GM18870 (cell line): ENCODE results near the gene WDR89.
"Not testable (repeated sequence)": the region's sequence is repeated elsewhere in the genome, so short reads cannot be mapped to it uniquely, and the experiment has no call there.

ENCODE experiments used
- ATAC-seq: cut with Tn5 transposase; IDR thresholded peaks from one replicate; pipeline ENCODE4 v1.9.1; 2021; ENCODE audit warnings: moderate library complexity; ENCODE audit not compliant: unreplicated experiment

Gene WDR89

GRCh38 chr14:63598807-63599206 is 42.9 kb downstream of the WDR89 start:
- ATAC-seq = no peak

DNA sequence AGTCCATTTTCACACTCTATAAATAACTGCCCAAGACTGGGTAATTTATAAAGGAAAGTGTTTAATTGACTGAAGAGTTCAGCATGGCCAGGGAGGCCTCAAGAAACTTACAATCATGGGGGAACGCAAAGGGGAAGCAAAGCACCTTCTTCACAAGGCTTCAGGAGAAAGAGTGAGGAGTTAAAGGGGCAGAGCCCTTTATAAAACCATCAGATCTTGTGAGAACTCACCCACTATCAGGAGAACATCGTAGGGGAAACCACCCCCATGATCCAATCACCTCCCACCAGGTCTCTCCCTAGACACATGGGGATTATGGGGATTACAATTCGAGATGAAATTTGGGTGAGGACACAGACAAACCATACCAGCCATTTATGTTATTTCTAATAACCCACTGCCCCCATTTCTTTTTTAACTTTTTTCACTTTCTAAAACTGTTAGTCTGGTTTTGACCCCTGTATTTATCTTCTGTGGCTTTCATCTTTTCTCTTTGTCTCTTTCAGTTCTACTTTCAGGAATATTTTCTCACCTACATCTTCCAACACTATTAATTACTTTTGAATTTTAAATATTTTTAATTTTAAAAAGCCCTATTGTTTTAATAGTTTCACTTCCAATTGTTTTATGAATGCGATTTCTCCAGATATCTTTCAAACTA is 44.5 kb downstream of the WDR89 start:
- ATAC-seq = no peak

DNA sequence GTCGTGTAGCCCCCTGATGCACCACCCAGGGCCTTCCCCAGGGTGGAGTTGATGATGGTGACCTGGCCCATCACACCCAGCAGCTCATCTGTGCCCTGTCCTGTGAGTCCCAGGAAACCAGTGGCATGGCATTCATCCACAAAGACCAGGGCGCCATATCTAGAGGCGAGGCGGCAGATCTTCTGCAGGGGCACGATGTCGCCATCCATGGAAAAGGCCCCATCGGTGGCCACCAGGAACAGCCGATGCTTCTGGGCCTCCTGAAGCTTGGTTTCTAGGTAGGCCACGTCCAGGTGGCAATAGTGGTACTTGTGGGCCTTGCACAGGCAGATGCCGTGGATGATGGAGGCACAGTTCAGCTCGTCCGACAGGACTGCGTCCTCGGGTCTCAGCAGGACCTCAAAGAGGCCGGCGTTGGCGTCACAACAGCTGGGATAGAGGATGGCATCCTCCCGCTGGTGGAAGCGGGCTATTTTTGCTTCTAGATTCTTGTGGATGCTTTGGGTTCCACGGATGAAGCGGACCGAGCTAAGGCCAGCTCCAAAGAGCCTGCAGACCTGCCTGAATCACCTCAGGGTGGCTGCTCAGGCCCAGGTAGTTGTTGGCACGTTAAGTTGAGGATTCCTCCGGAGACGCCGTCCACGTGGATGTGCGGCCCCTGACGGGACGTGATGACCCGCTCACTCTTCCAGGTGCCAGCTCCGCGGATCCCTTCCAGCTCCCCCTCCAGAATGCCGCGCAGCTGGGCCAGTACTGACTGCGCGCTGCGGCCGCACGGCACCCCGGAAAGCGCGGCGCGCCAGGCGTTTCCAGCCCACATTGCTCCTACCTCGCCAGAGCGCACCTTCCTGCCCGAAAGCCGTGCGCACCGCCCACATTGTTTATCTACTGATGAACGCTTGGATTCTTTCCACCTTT is 47.0 kb downstream of the WDR89 start:
- ATAC-seq = no peak

GRCh38 chr14:63583046-63583445 is 58.6 kb downstream of the WDR89 start:
- ATAC-seq = not testable (repeated sequence)

DNA sequence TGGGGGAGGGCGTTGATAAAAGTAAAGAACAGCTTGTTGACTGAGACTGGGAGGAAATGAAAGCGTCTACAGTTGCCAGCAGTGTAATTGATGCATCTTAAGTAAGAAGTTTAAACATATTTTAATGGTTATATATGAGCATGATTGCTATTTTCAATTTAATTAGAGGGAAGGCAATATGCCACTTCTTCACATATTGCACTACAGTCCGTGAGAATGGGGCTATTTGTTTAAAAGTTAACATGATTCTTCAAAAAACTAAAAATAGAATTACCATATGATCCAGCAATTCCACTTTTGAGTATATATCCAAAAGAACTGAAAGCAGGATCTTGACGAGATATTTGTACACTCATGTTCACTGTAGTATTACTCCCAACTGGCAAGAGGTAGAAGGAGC is 60.2 kb downstream of the WDR89 start:
- no peak for ATAC-seq

- ATAC-seq = no peak
These were observed 63.4 kb downstream of the WDR89 start for GRCh38 chr14:63578300-63578699.

- ATAC-seq = no peak
These were observed 68.1 kb downstream of the WDR89 start for GRCh38 chr14:63573581-63573980.

DNA sequence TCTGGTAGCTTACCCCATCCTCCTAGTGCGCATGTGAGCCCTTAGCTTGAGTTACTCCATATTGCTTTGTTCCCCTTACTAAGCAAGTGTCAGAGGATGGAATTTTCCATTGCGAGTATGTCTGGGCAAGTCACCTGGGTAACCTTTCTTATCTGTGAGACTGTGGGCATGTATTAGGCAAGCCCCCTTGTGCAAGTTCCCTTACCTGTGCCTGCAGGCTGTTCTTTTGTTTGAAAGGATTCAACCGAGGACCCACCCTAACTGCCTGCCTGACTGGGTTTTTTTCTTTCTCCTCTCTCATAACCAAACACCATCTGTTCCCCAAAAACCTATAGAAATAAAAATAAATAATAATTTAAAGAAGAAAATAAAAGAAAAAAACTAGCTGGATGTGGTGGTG is 76.2 kb downstream of the WDR89 start:
- ATAC-seq = no peak

- ATAC-seq = no peak
These were observed 77.4 kb downstream of the WDR89 start for GRCh38 chr14:63564318-63564717.

DNA sequence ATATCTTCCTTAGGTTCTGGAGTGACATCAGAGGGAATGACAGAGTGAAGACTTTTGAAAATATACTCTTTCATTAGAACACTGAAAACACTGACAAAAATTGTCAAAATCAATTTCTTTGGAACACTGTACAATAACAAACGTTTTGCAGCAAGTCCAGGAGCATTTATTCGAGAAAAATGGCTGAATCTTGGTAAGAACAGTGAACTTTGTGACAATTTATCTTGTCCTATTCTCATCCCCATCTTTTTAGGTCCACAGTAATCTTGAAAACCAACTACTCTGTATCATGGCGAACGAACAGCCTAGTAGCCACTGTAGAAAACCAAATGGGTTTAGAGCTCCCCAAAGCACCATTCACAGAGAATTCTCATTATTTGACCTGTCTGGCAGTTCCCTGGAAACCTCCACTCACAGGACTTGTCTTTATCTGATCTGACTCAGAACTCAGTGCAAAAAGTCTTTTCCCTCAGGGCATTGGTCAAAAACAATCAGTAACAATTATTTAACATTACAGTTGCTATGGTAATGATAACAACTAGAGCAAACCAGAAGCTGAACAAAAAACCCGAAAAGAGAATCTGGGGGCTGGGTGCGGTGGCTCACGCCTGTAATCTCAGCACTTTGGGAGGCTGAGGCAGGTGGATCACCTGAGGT is 78.2 kb downstream of the WDR89 start:
- ATAC-seq = no peak

DNA sequence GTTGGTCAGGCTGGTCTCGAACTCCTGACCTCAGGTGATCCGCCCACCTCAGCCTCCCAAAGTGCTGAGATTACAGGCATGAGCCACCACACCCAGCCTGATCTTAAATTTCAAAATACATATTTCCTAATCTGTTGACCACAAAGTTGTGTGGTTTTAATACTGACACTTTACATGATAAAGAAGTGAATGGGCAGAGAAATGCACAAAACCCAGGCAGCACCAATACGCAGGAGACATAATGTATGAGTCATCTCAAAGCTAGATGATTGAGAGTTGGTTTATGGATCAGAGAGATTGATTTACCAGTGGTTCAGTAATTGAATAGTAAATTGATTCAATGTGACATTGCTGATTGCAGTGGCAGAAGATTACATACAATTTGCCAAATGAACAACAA is 79.3 kb downstream of the WDR89 start:
- no peak for ATAC-seq

DNA sequence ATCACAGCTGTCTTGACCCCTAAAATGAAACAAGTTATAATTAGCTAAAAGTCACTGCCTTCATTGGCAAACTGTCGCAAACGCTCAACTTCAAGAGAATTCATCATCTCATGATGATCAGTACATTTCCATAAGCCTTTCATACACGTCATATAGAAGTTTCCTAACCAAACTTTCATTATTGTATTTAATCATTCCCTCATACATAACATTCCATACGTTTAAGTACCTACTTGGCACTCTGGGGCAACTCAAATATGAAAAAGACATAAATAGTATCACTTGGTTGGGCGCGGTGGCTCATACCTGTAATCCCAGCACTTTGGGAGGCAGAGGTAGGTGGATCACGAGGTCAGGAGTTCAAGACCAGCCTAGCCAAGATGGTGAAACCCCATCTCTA is 86.1 kb downstream of the WDR89 start:
- no peak for ATAC-seq

- ATAC-seq = no peak
These were observed 90.3 kb downstream of the WDR89 start for GRCh38 chr14:63551332-63551731.

DNA sequence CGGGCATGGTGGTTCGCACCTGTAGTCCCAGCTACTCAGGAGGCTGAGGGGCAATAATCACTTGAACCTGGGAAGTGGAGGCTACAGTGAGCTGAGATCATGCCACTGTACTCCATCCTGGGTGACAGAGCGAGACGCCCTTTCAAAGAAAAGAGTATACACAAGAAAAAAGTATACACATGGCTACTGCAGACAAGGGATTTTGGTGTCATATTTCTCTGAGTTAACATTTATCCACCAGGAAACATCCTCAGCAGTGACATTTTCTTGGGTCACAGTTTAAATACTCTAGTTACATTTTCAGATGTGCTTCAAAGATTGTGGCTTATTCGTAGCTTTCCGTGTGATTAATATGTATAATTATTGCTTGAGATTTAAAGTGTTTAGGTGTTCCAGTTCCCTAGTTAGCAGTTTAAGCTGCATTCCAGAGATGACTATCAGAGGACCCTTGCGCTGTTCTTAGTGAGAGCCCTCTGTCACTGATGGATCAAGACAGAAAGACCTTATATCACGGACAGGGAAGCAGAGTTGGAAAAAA is 93.8 kb downstream of the WDR89 start:
- no peak for ATAC-seq
